ENCODE measurements around the gene STK40. TPM values are rescaled to one million over a fixed set of nuclear protein-coding genes. Genes with fewer than 3 reads are reported as not detected.

STK40 gene
- total RNA-seq, 2 donors from 2014 or later = 60.3 to 61.5 TPM

DNA sequence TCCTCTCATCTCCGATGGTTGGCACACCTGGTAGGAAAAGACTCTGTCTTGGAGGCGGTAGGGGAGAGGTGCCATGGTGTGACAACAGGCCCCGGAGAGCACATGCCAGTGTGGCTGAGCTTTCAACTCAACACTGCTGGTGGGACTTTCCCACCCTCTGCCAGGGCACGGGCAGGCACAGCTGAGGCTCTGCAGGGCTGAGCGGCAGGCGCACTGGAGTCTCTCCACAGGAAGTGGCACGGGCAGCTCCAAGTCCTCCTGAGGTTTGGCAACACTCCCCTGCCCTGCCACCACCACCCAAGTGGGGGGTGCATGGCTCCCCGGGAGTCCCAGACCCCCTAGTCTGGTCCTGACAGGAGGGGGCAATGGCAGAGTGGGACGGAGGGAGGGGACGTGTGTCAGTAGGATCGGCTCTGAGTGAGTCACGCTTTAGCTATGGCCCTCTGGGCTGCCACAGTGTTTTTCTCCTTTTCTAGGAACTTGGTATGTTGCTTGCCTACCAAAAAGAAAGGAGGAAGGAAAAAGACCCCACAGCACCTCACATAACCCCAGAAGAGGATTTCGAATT lies 35.0 kb downstream of the STK40 start:
- H3K36me3 ChIP-seq = peaks cover 43% of the 10 kb centered on the region
- no peaks in the 10 kb centered on the region for H3K9me3 ChIP-seq
- TF ChIP-seq, protein P1, sequence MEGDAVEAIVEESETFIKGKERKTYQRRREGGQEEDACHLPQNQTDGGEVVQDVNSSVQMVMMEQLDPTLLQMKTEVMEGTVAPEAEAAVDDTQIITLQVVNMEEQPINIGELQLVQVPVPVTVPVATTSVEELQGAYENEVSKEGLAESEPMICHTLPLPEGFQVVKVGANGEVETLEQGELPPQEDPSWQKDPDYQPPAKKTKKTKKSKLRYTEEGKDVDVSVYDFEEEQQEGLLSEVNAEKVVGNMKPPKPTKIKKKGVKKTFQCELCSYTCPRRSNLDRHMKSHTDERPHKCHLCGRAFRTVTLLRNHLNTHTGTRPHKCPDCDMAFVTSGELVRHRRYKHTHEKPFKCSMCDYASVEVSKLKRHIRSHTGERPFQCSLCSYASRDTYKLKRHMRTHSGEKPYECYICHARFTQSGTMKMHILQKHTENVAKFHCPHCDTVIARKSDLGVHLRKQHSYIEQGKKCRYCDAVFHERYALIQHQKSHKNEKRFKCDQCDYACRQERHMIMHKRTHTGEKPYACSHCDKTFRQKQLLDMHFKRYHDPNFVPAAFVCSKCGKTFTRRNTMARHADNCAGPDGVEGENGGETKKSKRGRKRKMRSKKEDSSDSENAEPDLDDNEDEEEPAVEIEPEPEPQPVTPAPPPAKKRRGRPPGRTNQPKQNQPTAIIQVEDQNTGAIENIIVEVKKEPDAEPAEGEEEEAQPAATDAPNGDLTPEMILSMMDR (IDR thresholded peaks at IDR 0.05) = no peak
- ATAC-seq (ENCODE audit: insufficient number of reproducible peaks, low FRiP score, low read depth) = peak; percentile 74
- no peaks in the 10 kb centered on the region for H3K27me3 ChIP-seq (replicated peaks; ENCODE audit: insufficient read depth)
- H3K4me1 ChIP-seq (ENCODE audit: control insufficient read depth in 1 of 2, low read depth in 2 of 2) = peaks cover 37 to 49% of the 10 kb centered on the region in 2 donors
- peak overlapping the region; percentile 41 for H3K4me3 ChIP-seq
- peak overlapping the region; percentile 80 to 89 for H3K27ac ChIP-seq
- DNase-seq (ENCODE audit: low spot score) = peak; percentile 60

GRCh38 chr1:36349839-36350238 lies 35.9 kb downstream of the STK40 start:
- H3K27ac ChIP-seq = peak overlapping the region; percentile 80 to 89

DNA sequence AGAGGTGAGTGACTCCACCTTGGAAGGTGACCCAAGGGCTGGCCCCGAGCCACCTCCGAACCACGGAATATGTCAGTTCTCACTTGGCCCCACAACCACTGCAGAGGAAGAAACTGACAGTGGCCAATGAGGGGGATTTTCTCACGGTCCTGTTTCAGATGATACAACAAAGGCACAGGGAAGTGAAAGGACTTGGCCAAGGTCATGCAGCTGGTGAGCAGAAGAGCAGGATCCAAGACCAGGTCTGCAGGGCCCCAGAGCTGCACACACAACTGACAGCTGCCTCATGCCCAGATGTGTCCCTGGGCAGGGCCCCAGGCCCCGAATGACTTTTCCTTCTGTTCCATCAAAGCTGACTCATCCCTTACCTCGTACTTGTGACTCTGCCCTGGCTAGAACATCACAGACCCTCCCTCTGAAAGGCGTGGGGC lies 36.5 kb downstream of the STK40 start:
- Histone ChIP-seq H3K36me3 (peaks cover 45% of the 10 kb centered on the region), H3K9me3 (no peaks in the 10 kb centered on the region), H3K27ac (peak overlapping the region; percentile 80 to 89), H3K27me3 (replicated peaks; ENCODE audit: insufficient read depth) (no peaks in the 10 kb centered on the region), H3K4me3 (no peak overlapping the region), H3K4me1 (ENCODE audit: control insufficient read depth in 1 of 2, low read depth in 2 of 2) (peaks cover 37 to 49% of the 10 kb centered on the region in 2 donors)
- ATAC-seq (ENCODE audit: insufficient number of reproducible peaks, low FRiP score, low read depth) = no peak
- DNase-seq (ENCODE audit: low spot score) = no peak
- TF ChIP-seq, protein P1 (IDR thresholded peaks at IDR 0.05) = no peak

More at GRCh38 chr1:36349839-36350238, 35.9 kb downstream of the STK40 start:
- Histone ChIP-seq H3K9me3 (no peaks in the 10 kb centered on the region), H3K27me3 (replicated peaks; ENCODE audit: insufficient read depth) (no peaks in the 10 kb centered on the region), H3K4me3 (peak overlapping the region; percentile 41), H3K36me3 (peaks cover 46% of the 10 kb centered on the region), H3K4me1 (ENCODE audit: control insufficient read depth in 1 of 2, low read depth in 2 of 2) (peaks cover 37 to 49% of the 10 kb centered on the region in 2 donors)
- ATAC-seq (ENCODE audit: insufficient number of reproducible peaks, low FRiP score, low read depth) (no peak), DNase-seq (ENCODE audit: low spot score) (no peak)
- TF ChIP-seq, protein P1 (IDR thresholded peaks at IDR 0.05) = no peak

DNA sequence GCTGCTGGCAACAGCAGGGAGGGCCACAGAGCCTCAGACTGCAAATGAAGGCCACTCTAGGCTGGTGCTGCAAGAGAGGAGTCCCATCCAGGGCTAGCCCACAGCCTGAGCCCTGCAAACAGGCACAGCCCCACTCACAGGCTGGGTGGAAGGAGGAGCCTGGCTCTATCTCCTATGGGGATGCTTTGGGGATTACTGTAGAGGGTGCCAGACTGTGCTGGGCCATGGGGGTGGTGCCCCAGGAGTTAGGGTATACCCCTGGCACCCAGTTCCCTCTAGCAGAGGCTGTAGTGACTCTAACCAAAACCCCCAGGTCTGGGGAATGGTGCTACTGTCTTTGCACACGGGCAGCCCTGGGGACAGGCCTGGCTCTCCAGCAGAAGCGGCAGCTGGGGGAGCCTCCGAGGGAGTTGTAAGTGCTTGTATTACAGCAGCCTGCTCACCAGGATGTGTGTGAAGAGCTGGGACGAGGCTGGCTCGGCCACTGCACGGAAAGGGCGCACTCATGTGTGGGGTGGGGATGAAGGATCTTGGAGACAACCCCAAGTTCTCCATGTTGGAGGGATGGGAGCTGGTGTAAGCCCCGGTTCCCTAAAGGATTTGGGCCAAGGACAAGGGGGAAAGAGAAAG lies 38.9 kb downstream of the STK40 start:
- H3K27ac ChIP-seq = peak overlapping the region in 1 of 2 donors; percentile 9

DNA sequence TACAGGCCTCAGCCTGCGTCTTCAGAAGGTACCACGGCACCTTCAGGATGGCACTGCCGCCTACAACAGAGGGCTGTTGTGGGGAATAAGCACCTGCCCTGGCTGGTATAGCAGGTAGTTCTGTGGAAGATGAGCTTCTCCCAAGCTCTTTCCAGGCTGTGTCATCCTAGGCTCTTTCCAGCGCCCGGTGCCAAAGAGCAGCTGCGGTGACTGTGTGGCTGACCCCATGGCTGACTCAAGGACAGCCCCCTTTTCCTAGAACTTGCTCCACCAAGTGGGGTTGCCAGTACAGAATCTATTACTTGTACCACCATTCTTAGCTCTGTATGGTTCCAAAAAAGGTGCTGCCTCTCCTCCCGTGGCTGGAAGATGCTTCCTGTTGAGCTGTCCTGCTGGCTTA lies 40.4 kb downstream of the STK40 start:
- no peak overlapping the region for H3K27ac ChIP-seq
- peaks cover 65% of the 10 kb centered on the region for H3K36me3 ChIP-seq

More for the DNA sequence above, 38.9 kb downstream of the STK40 start:
- H3K27me3 ChIP-seq (replicated peaks; ENCODE audit: insufficient read depth) = no peaks in the 10 kb centered on the region
- H3K4me1 ChIP-seq (ENCODE audit: control insufficient read depth in 1 of 2, low read depth in 2 of 2) = peaks cover 28 to 40% of the 10 kb centered on the region in 2 donors
- TF ChIP-seq, protein P1 (IDR thresholded peaks at IDR 0.05) = no peak
- DNase-seq (ENCODE audit: low spot score) (no peak), ATAC-seq (ENCODE audit: insufficient number of reproducible peaks, low FRiP score, low read depth) (no peak)
- no peaks in the 10 kb centered on the region for H3K9me3 ChIP-seq
- no peak overlapping the region for H3K4me3 ChIP-seq
- peaks cover 50% of the 10 kb centered on the region for H3K36me3 ChIP-seq

More for the DNA sequence above, 40.4 kb downstream of the STK40 start:
- TF ChIP-seq, protein P1 (IDR thresholded peaks at IDR 0.05) = no peak
- Histone ChIP-seq H3K4me3 (no peak overlapping the region), H3K4me1 (ENCODE audit: control insufficient read depth in 1 of 2, low read depth in 2 of 2) (peaks cover 20 to 25% of the 10 kb centered on the region in 2 donors), H3K27me3 (replicated peaks; ENCODE audit: insufficient read depth) (no peaks in the 10 kb centered on the region), H3K9me3 (no peaks in the 10 kb centered on the region)
- DNase-seq (ENCODE audit: low spot score) (no peak), ATAC-seq (ENCODE audit: insufficient number of reproducible peaks, low FRiP score, low read depth) (no peak)

All from thoracic aorta (tissue), 2 donors.